Measurements from ENCODE around the gene ADAMTS7. TPM values are rescaled to one million over a fixed set of nuclear protein-coding genes. Genes with fewer than 3 reads are reported as not detected.
"Not testable (repeated sequence)": the region's sequence is repeated elsewhere in the genome, so short reads cannot be mapped to it uniquely, and the experiment has no call there.

ADAMTS7 gene
- total RNA-seq, 1 experiment from 2014 or later = 10.7 TPM

DNA sequence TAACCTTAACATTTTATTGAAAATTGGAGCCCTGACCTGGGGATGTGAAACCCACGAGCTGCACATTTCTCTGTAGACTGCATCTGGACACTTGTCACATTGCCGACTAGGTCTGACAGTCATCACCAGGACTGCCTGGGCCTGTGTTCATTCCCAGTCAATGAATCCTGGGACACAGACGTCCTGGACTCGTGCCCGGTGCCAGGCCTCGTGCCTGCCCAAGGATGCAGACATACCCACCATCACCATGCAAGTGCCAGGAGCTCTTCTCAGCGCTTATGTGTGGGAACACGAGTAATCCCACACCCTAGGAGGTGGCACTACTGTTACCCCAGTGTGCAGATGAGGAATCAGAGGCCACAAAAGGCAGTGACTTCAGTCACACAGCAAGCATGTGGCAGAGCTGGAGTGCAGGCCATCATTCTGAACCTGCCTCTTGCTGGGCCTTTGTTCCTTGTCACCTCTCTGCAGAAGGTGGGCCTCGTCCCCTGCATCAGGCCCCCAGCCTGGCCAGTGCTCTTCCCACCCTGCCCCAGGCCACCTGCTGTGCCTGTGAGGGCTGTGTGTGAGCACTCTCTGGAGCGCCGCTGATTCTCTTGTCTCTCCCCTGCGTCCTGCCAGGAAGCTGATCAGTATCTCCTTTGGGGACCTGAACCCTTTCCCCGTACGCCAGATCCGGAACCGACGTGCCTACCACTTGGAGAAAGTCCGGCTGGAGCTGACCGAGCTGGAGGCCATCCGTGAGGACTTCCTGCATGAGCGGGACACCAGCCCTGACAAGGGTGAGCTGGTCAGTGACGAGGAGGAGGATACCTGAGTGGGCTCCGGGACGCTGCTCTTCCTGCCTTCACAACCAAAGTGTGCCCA is 58.5 kb downstream of the ADAMTS7 start:
- ChIA-PET CTCF (interaction anchor here (0.6 to 5.3 kb wide), 11 partner anchors 13 to 442 kb away, joined by 3 to 30 read pairs (median 3); no protein-coding TSS in a partner anchor), POLR2A (no interaction called here)
- BruUV-seq (replicated peaks) = no TSS peak
- H3K27me3 Mint-ChIP-seq (ENCODE audit: insufficient read depth, unreplicated experiment) = no peaks in the 10 kb centered on the region
- no peaks in the 10 kb centered on the region for H3K36me3 Mint-ChIP-seq (ENCODE audit: insufficient read depth, unreplicated experiment)
- no peak for DNase-seq (ENCODE audit: unreplicated experiment)
- H3K4me1 Mint-ChIP-seq (ENCODE audit: insufficient read depth, unreplicated experiment) = peaks cover 22% of the 10 kb centered on the region
- no peak overlapping the region for H3K27ac Mint-ChIP-seq (ENCODE audit: low read depth, unreplicated experiment)
- no peaks in the 10 kb centered on the region for H3K9me3 Mint-ChIP-seq (ENCODE audit: unreplicated experiment)
- intact Hi-C loops (cut with micrococcal nuclease) = loop anchor here (5.0 kb wide), 2 partner anchors 35 to 115 kb away; no protein-coding TSS in a partner anchor
- no peak overlapping the region for H3K4me3 Mint-ChIP-seq (ENCODE audit: unreplicated experiment)
- TF ChIP-seq CTCF (IDR thresholded peaks at IDR 0.05; ENCODE audit: unreplicated experiment) = no peak

GRCh38 chr15:78751602-78751979 is 59.7 kb downstream of the ADAMTS7 start:
- intact Hi-C loops (cut with micrococcal nuclease) = loop anchor here (1.0 to 5.0 kb wide), 3 partner anchors 34 to 133 kb away; no protein-coding TSS in a partner anchor

DNA sequence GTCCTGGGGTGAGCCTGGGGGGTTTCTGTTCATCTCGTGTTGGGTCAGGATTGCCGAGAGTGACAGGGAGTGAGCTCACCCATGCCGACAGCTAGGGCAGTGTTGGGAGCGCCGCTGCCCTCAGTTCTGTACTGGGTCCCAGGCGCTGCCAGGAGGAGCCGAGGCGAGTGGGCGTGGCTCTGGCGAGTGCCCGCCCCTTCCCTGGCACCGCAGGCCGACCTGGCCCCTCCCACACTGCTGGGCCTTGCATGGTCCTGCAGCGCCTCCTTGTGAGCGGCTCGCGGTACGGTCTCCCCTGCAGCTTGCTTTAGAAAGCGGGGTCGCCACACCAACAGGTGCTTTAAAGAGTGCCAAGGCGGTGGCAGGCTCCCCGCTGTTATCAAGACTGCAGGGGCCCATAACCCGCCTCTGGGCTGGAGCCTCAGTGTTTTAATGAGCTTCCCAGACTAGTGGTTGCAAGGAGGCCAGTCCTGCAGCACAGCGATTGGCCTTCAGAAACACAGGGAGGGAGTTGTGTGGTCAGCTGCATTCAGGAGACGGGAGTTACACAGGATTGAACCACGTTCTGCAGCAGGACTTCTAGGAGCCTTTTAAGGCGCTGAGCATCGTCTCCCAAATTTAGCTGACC is 60.2 kb downstream of the ADAMTS7 start:
- not testable (repeated sequence) for H3K9me3 Mint-ChIP-seq (ENCODE audit: unreplicated experiment); H3K36me3 Mint-ChIP-seq (ENCODE audit: insufficient read depth, unreplicated experiment); H3K27ac Mint-ChIP-seq (ENCODE audit: low read depth, unreplicated experiment); BruUV-seq (replicated peaks); H3K27me3 Mint-ChIP-seq (ENCODE audit: insufficient read depth, unreplicated experiment); H3K4me1 Mint-ChIP-seq (ENCODE audit: insufficient read depth, unreplicated experiment)
- peak; percentile 84 for TF ChIP-seq CTCF (IDR thresholded peaks at IDR 0.05; ENCODE audit: unreplicated experiment)
- DNase-seq (ENCODE audit: unreplicated experiment) = peak; percentile 89
- ChIA-PET CTCF (interaction anchor here (0.6 to 5.3 kb wide), 29 partner anchors 11 to 244 kb away, joined by 3 to 30 read pairs (median 4); partner anchors contain the start of genes CHRNB4 and HYKK), POLR2A (interaction anchor here (0.6 to 0.7 kb wide), 2 partner anchors 18 to 35 kb away, joined by 3 read pairs; no protein-coding TSS in a partner anchor)
- intact Hi-C loops (cut with micrococcal nuclease) = loop anchor here (1.0 to 5.0 kb wide), 3 partner anchors 34 to 133 kb away; no protein-coding TSS in a partner anchor
- H3K4me3 Mint-ChIP-seq (ENCODE audit: unreplicated experiment) = peak overlapping the region; percentile 51

More at GRCh38 chr15:78751602-78751979, 59.7 kb downstream of the ADAMTS7 start:
- no peaks in the 10 kb centered on the region for H3K36me3 Mint-ChIP-seq (ENCODE audit: insufficient read depth, unreplicated experiment)
- H3K27ac Mint-ChIP-seq (ENCODE audit: low read depth, unreplicated experiment) = no peak overlapping the region
- no peak for DNase-seq (ENCODE audit: unreplicated experiment)
- H3K4me3 Mint-ChIP-seq (ENCODE audit: unreplicated experiment) = no peak overlapping the region
- BruUV-seq (replicated peaks) = no TSS peak
- H3K4me1 Mint-ChIP-seq (ENCODE audit: insufficient read depth, unreplicated experiment) = peaks cover 13% of the 10 kb centered on the region
- H3K27me3 Mint-ChIP-seq (ENCODE audit: insufficient read depth, unreplicated experiment) = no peaks in the 10 kb centered on the region
- ChIA-PET CTCF (interaction anchor here (0.6 to 5.3 kb wide), 22 partner anchors 12 to 440 kb away, joined by 3 to 30 read pairs (median 3); partner anchors contain the start of gene CHRNB4), POLR2A (no interaction called here)
- no peak for TF ChIP-seq CTCF (IDR thresholded peaks at IDR 0.05; ENCODE audit: unreplicated experiment)
- no peaks in the 10 kb centered on the region for H3K9me3 Mint-ChIP-seq (ENCODE audit: unreplicated experiment)

DNA sequence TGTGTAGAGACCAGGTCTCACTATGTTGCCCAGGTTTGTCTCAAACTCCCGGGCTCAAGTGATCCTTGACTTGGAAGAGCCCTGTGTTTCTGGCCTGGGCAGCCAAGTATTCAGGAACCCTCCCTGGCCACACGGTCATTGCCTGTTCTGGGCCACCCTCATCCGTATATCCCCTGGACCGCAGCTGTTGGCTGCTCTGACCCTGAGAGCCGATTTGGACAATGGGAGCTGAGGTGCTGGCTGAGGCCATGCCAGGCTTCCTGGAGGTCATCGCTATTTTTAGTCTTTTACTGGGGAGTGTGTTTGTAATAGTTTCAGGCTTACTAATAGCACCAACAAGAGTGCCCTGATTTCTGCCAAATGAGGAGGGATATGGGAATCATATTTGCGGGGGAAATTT is 60.7 kb downstream of the ADAMTS7 start:
- ChIA-PET POLR2A (interaction anchor here (0.6 to 0.7 kb wide), 2 partner anchors 19 to 34 kb away, joined by 3 read pairs; no protein-coding TSS in a partner anchor), CTCF (interaction anchor here (0.6 to 5.3 kb wide), 18 partner anchors 11 to 243 kb away, joined by 3 to 30 read pairs (median 4); partner anchors contain the start of genes CHRNB4 and HYKK)
- BruUV-seq (replicated peaks) = no TSS peak
- no peak for TF ChIP-seq CTCF (IDR thresholded peaks at IDR 0.05; ENCODE audit: unreplicated experiment)
- intact Hi-C loops (cut with micrococcal nuclease) = loop anchor here (5.0 kb wide), 2 partner anchors 33 to 113 kb away; no protein-coding TSS in a partner anchor
- no peak for DNase-seq (ENCODE audit: unreplicated experiment)
- Mint-ChIP-seq H3K9me3 (ENCODE audit: unreplicated experiment) (no peaks in the 10 kb centered on the region), H3K27ac (ENCODE audit: low read depth, unreplicated experiment) (no peak overlapping the region), H3K27me3 (ENCODE audit: insufficient read depth, unreplicated experiment) (no peaks in the 10 kb centered on the region), H3K36me3 (ENCODE audit: insufficient read depth, unreplicated experiment) (no peaks in the 10 kb centered on the region), H3K4me3 (ENCODE audit: unreplicated experiment) (peak overlapping the region; percentile 51), H3K4me1 (ENCODE audit: insufficient read depth, unreplicated experiment) (peaks cover 5% of the 10 kb centered on the region)

Measured in MCF 10A (cell line).